Ascending aorta (tissue), 2 donors: ENCODE data around the gene UGP2. TPM values are rescaled to one million over a fixed set of nuclear protein-coding genes. Genes with fewer than 3 reads are reported as not detected.
"Not testable (repeated sequence)": the region's sequence is repeated elsewhere in the genome, so short reads cannot be mapped to it uniquely, and the experiment has no call there.

ENCODE experiments used
- DNase-seq, 2 donors: peaks; one replicate each; pipeline ENCODE4 v3.0.0-alpha.2; 2019; ENCODE audit warnings: low spot score in 2 of 2
- H3K27ac ChIP-seq, 2 donors: fragments of 200-600 bp; sonication (generic); one replicate each; pipeline ENCODE4 v1.5.1; 2016 to 2017; ENCODE audit warnings: mild to moderate bottlenecking in 1 of 2
- H3K27me3 ChIP-seq: fragments of 200-600 bp; sonication (generic); one replicate; pipeline ENCODE4 v1.5.1; 2017
- H3K36me3 ChIP-seq, 2 donors: fragments of 200-600 bp; sonication (generic); one replicate each; pipeline ENCODE4 v1.5.1; 2016
- H3K4me1 ChIP-seq, 2 donors: fragments of 200-600 bp; sonication (generic); one replicate each; pipeline ENCODE4 v1.5.1; 2016 to 2017; ENCODE audit warnings: mild to moderate bottlenecking in 1 of 2
- H3K4me3 ChIP-seq, 2 donors: fragments of 200-600 bp; sonication (generic); one replicate each; pipeline ENCODE4 v1.5.1; 2016 to 2017; ENCODE audit warnings: mild to moderate bottlenecking in 1 of 2
- H3K9me3 ChIP-seq, 2 donors: fragments of 200-600 bp; sonication (generic); one replicate each; pipeline ENCODE4 v1.5.1; 2016
- CTCF ChIP-seq, 3 experiments: fragments of 200-600 bp in 2 of 3; fragments of 450-650 bp in 1 of 3; sonication (generic) in 2 of 3; IDR thresholded peaks; one replicate each; pipeline ENCODE4 v1.5.1; 2016 to 2019; ENCODE audit warnings: antibody characterized with exemption in 3 of 3, mild to moderate bottlenecking in 1 of 3, moderate library complexity in 1 of 3
- intact Hi-C: fragments of 100-400 bp; cut with DNase I; formaldehyde crosslinking; loops from one replicate; pipeline ENCODE4 v1.15.1; 2023
- total RNA-seq: library from RNA; depleted of rRNA; stranded (reverse); fragments of >200 nt; gene quantifications from one replicate; pipeline ENCODE4 v1.1.0, GENCODE V29; 2016

The UGP2 gene
- total RNA-seq, 1 donor from 2014 or later: 25.7 TPM

- Histone ChIP-seq H3K36me3 (peaks cover 33 to 49% of the 10 kb centered on the region in 2 donors), H3K27ac (no peak overlapping the region), H3K9me3 (peaks cover 10 to 19% of the 10 kb centered on the region in 2 donors), H3K4me3 (no peak overlapping the region), H3K27me3 (no peaks in the 10 kb centered on the region), H3K4me1 (no peaks in the 10 kb centered on the region)
- intact Hi-C loops: no loop called here
- DNase-seq: no peak
- TF ChIP-seq CTCF (IDR thresholded peaks at IDR 0.05): no peak
These were observed 57.1 kb downstream of the UGP2 start for GRCh38 chr2:63898839-63899238.

GRCh38 chr2:63899639-63900038 is 57.9 kb downstream of the UGP2 start:
- TF ChIP-seq CTCF (IDR thresholded peaks at IDR 0.05): no peak
- H3K4me1 ChIP-seq: no peaks in the 10 kb centered on the region
- intact Hi-C loops: no loop called here

GRCh38 chr2:63902149-63902548 is 60.5 kb downstream of the UGP2 start:
- no peak for DNase-seq
- Histone ChIP-seq H3K36me3 (peaks cover 22 to 59% of the 10 kb centered on the region in 2 donors), H3K4me3 (no peak overlapping the region), H3K27ac (no peak overlapping the region), H3K27me3 (no peaks in the 10 kb centered on the region), H3K9me3 (peaks cover 10 to 27% of the 10 kb centered on the region in 2 donors), H3K4me1 (no peaks in the 10 kb centered on the region)
- intact Hi-C loops: no loop called here
- TF ChIP-seq CTCF (IDR thresholded peaks at IDR 0.05): no peak

More at GRCh38 chr2:63899639-63900038, 57.9 kb downstream of the UGP2 start:
- H3K27me3 ChIP-seq: no peaks in the 10 kb centered on the region
- DNase-seq: no peak
- H3K9me3 ChIP-seq: peaks cover 10 to 19% of the 10 kb centered on the region in 2 donors
- peaks cover 28 to 44% of the 10 kb centered on the region in 2 donors for H3K36me3 ChIP-seq
- H3K27ac ChIP-seq: peak overlapping the region in 1 of 2 donors; percentile 32
- H3K4me3 ChIP-seq: no peak overlapping the region

- peaks cover 22 to 58% of the 10 kb centered on the region in 2 donors for H3K36me3 ChIP-seq
- H3K9me3 ChIP-seq: peaks cover 10 to 27% of the 10 kb centered on the region in 2 donors
- no peak overlapping the region for H3K27ac ChIP-seq
- no peak for TF ChIP-seq CTCF (IDR thresholded peaks at IDR 0.05)
- DNase-seq: no peak
- H3K4me1 ChIP-seq: no peaks in the 10 kb centered on the region
- intact Hi-C loops: no loop called here
- H3K27me3 ChIP-seq: no peaks in the 10 kb centered on the region
- no peak overlapping the region for H3K4me3 ChIP-seq
These were observed 61.3 kb downstream of the UGP2 start for GRCh38 chr2:63903003-63903402.

- H3K27me3 ChIP-seq: no peaks in the 10 kb centered on the region
- no peak overlapping the region for H3K4me3 ChIP-seq
- H3K27ac ChIP-seq: no peak overlapping the region
- peaks cover 13 to 64% of the 10 kb centered on the region in 2 donors for H3K36me3 ChIP-seq
- no peak for DNase-seq
- intact Hi-C loops: no loop called here
- no peaks in the 10 kb centered on the region for H3K4me1 ChIP-seq
- H3K9me3 ChIP-seq: no peaks in the 10 kb centered on the region
- no peak for TF ChIP-seq CTCF (IDR thresholded peaks at IDR 0.05)
These were observed 72.6 kb downstream of the UGP2 start for GRCh38 chr2:63914311-63914710.

GRCh38 chr2:63926815-63927214 is 85.1 kb downstream of the UGP2 start:
- intact Hi-C loops: no loop called here
- Histone ChIP-seq H3K27me3 (no peaks in the 10 kb centered on the region), H3K4me1 (no peaks in the 10 kb centered on the region), H3K4me3 (no peak overlapping the region), H3K36me3 (peaks cover 9 to 18% of the 10 kb centered on the region in 2 donors), H3K9me3 (no peaks in the 10 kb centered on the region), H3K27ac (no peak overlapping the region)
- DNase-seq: no peak
- TF ChIP-seq CTCF (IDR thresholded peaks at IDR 0.05): no peak

GRCh38 chr2:63932104-63932503 is 90.4 kb downstream of the UGP2 start:
- intact Hi-C loops, H3K4me1 ChIP-seq, H3K27me3 ChIP-seq, H3K4me3 ChIP-seq, DNase-seq, H3K9me3 ChIP-seq, H3K27ac ChIP-seq: not testable (repeated sequence)
- peaks cover 2 to 29% of the 10 kb centered on the region in 2 donors for H3K36me3 ChIP-seq
